ENCODE data around the gene PCSK4. TPM values are rescaled to one million over a fixed set of nuclear protein-coding genes. Genes with fewer than 3 reads are reported as not detected.

The PCSK4 gene
- total RNA-seq, 1 experiment from 2014 or later: 11.1 TPM

DNA sequence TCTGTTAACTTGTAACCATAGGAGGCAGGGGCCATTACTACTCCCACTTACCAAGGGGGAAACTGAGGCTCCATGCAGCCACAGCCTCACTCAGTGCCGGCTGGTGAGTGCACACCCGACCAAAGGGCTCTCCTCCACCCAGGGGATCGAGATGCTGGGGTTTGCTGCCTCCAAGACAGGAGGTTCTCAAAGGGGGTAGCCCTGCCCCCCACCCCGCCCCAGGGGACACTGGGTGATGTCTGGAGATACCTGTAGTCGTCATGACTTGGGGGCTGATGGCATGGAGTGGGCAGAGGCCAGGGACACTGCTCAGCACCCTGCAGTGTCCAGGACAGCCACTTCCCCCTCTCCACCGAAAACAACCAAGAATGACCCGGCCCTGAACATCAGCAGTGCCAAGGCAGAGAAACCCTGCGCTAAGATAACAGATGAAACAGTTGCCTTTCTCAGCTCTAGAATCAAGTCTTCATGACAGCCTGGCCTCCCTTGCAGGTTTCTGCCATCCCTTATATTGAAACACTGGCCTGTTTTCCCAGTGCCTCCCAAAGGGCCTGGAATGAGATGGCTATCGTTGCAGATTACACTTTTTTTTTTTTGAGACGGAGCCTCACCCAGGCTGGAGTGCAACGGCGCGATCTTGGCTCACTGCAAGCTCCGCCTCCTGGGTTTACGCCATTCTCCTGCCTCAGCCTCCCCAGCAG, 4.1 kb upstream of the PCSK4 start:
- ChIA-PET POLR2A (no interaction called here), RAD21 (ENCODE audit: low non-redundant PET in 1 of 2, low total read pairs in 2 of 2, uncharacterized antibody in 2 of 2, unreplicated experiment in 2 of 2) (no interaction called here), CTCF (no interaction called here)
- BruUV-seq (replicated peaks): no TSS peak
- Histone ChIP-seq H3K36me3 (ENCODE audit: control insufficient read depth in 1 of 2, insufficient read depth in 2 of 2, low read length in 2 of 2) (no peaks in the 10 kb centered on the region), H3K9me2 (ENCODE audit: insufficient read depth) (no peaks in the 10 kb centered on the region), H3K4me1 (ENCODE audit: control insufficient read depth in 1 of 2, insufficient read depth in 2 of 2, low read length in 2 of 2) (peaks cover 19 to 33% of the 10 kb centered on the region in 2 experiments), H3K9me3 (ENCODE audit: control insufficient read depth in 1 of 2, insufficient read depth in 1 of 2, low read depth in 1 of 2, low read length in 2 of 2) (no peaks in the 10 kb centered on the region), H3K9ac (ENCODE audit: low read length) (no peak overlapping the region), H3K79me2 (ENCODE audit: insufficient read depth, low read length) (peaks cover 7% of the 10 kb centered on the region; the same call in 1 of the 2 replicates), H4K20me1 (ENCODE audit: insufficient read depth) (no peaks in the 10 kb centered on the region), H3K4me3 (replicated peaks in 1 of 2; ENCODE audit: low read depth in 1 of 2, low read length in 2 of 2) (no peak overlapping the region), H3K27ac (ENCODE audit: low read depth, low read length) (no peak overlapping the region), H3K4me2 (ENCODE audit: low read length) (no peak overlapping the region), H2AFZ (ENCODE audit: low read depth, low read length, poor library complexity, severe bottlenecking) (no peak overlapping the region), H3K27me3 (ENCODE audit: insufficient read depth, low read length) (no peaks in the 10 kb centered on the region)
- no peak for ATAC-seq
- DNase-seq (ENCODE audit: low read depth, low spot score): no peak
- intact Hi-C loops (cut with micrococcal nuclease): no loop called here
- TF ChIP-seq POLR2A (IDR thresholded peaks at IDR 0.05; ENCODE audit: borderline replicate concordance, extremely low read depth, insufficient read depth, insufficient read length): no peak
- no peak for TF ChIP-seq ZFX (IDR thresholded peaks at IDR 0.05)
- TF ChIP-seq SP1 (IDR thresholded peaks at IDR 0.05; ENCODE audit: low read depth): no peak
- TF ChIP-seq, protein P1, sequence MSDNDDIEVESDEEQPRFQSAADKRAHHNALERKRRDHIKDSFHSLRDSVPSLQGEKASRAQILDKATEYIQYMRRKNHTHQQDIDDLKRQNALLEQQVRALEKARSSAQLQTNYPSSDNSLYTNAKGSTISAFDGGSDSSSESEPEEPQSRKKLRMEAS (IDR thresholded peaks at IDR 0.05): no peak
- no peak for TF ChIP-seq CEBPB (IDR thresholded peaks at IDR 0.05; ENCODE audit: low read depth)
- TF ChIP-seq, protein P2, sequence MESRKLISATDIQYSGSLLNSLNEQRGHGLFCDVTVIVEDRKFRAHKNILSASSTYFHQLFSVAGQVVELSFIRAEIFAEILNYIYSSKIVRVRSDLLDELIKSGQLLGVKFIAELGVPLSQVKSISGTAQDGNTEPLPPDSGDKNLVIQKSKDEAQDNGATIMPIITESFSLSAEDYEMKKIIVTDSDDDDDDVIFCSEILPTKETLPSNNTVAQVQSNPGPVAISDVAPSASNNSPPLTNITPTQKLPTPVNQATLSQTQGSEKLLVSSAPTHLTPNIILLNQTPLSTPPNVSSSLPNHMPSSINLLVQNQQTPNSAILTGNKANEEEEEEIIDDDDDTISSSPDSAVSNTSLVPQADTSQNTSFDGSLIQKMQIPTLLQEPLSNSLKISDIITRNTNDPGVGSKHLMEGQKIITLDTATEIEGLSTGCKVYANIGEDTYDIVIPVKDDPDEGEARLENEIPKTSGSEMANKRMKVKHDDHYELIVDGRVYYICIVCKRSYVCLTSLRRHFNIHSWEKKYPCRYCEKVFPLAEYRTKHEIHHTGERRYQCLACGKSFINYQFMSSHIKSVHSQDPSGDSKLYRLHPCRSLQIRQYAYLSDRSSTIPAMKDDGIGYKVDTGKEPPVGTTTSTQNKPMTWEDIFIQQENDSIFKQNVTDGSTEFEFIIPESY (IDR thresholded peaks at IDR 0.05; ENCODE audit: extremely low read depth, insufficient replicate concordance, low read length): no peak
- TF ChIP-seq JUND (IDR thresholded peaks at IDR 0.05): no peak
- TF ChIP-seq POLR2AphosphoS5 (IDR thresholded peaks at IDR 0.05; ENCODE audit: low read depth, low read length): no peak
